ENCODE data around the gene TMEFF1.

GRCh38 chr9:100583014-100583802 is 110.3 kb downstream of the TMEFF1 start:
- TF ChIP-seq POLR2A (IDR thresholded peaks at IDR 0.05) = no peak
- TF ChIP-seq, protein P1, sequence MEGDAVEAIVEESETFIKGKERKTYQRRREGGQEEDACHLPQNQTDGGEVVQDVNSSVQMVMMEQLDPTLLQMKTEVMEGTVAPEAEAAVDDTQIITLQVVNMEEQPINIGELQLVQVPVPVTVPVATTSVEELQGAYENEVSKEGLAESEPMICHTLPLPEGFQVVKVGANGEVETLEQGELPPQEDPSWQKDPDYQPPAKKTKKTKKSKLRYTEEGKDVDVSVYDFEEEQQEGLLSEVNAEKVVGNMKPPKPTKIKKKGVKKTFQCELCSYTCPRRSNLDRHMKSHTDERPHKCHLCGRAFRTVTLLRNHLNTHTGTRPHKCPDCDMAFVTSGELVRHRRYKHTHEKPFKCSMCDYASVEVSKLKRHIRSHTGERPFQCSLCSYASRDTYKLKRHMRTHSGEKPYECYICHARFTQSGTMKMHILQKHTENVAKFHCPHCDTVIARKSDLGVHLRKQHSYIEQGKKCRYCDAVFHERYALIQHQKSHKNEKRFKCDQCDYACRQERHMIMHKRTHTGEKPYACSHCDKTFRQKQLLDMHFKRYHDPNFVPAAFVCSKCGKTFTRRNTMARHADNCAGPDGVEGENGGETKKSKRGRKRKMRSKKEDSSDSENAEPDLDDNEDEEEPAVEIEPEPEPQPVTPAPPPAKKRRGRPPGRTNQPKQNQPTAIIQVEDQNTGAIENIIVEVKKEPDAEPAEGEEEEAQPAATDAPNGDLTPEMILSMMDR (IDR thresholded peaks at IDR 0.05) = no peak
- no peak for TF ChIP-seq POLR2AphosphoS5 (IDR thresholded peaks at IDR 0.05)

Data from gastroesophageal sphincter (tissue), 3 donors.